Measurements from ENCODE around the gene BAIAP2.
"Not testable (repeated sequence)": the region's sequence is repeated elsewhere in the genome, so short reads cannot be mapped to it uniquely, and the experiment has no call there.

BAIAP2 gene

GRCh38 chr17:81026266-81027036 is 8.5 kb upstream of the BAIAP2 start:
- DNase-seq, result no peak

- DNase-seq, result no peak
These were observed 7.9 kb upstream of the BAIAP2 start for GRCh38 chr17:81027038-81027437.

- DNase-seq, result no peak
These were observed 7.1 kb upstream of the BAIAP2 start for GRCh38 chr17:81027591-81028505.

- DNase-seq, result no peak
These were observed 6.5 kb upstream of the BAIAP2 start for GRCh38 chr17:81028506-81028858.

- no peak for DNase-seq
These were observed 5.1 kb upstream of the BAIAP2 start for GRCh38 chr17:81029859-81030258.

- not testable (repeated sequence) for DNase-seq
These were observed 4.6 kb upstream of the BAIAP2 start for GRCh38 chr17:81030312-81030711.

GRCh38 chr17:81030741-81031565 is 4.0 kb upstream of the BAIAP2 start:
- no peak for DNase-seq

- no peak for DNase-seq
These were observed 3.1 kb upstream of the BAIAP2 start for GRCh38 chr17:81031566-81032550.

GRCh38 chr17:81032641-81033480 is 2.1 kb upstream of the BAIAP2 start:
- no peak for DNase-seq

- no peak for DNase-seq
These were observed 1.3 kb upstream of the BAIAP2 start for GRCh38 chr17:81033535-81034167.

- no peak for DNase-seq
These were observed 678 bp upstream of the BAIAP2 start for GRCh38 chr17:81034168-81034777.

- DNase-seq, result no peak
These were observed 708 bp downstream of the BAIAP2 start for GRCh38 chr17:81035521-81036196.

GRCh38 chr17:81036197-81036941 is 1.4 kb downstream of the BAIAP2 start:
- DNase-seq, result no peak

- DNase-seq, result no peak
These were observed 2.3 kb downstream of the BAIAP2 start for GRCh38 chr17:81037026-81037797.

- DNase-seq, result no peak
These were observed 3.1 kb downstream of the BAIAP2 start for GRCh38 chr17:81037798-81038733.

- no peak for DNase-seq
These were observed 4.1 kb downstream of the BAIAP2 start for GRCh38 chr17:81039096-81039495.

All from NCI-H2107 (cell line).